Activated B cell treated with CpG ODN at 0.5 μM for 24 hours (primary cell): ENCODE results near the gene SRCIN1. TPM values are rescaled to one million over a fixed set of nuclear protein-coding genes. Genes with fewer than 3 reads are reported as not detected.
"Not testable (repeated sequence)": the region's sequence is repeated elsewhere in the genome, so short reads cannot be mapped to it uniquely, and the experiment has no call there.

Experiments
- ATAC-seq: fragments of 200-7000 bp; cut with Tn5 transposase; one replicate; pipeline ENCODE4 v1.10.0; 2021; ENCODE audit warnings: low read depth, mild to moderate bottlenecking, moderate library complexity
- CTCF ChIA-PET: fragments of 350-600 bp; sonication (Branson Sonifier 250); formaldehyde crosslinking; loops from one replicate; lab custom pipeline; 2021; ENCODE audit warnings: antibody characterized with exemption; lab: Charles Lee
- POLR2A ChIA-PET: fragments of 350-600 bp; sonication (Branson Sonifier 250); formaldehyde crosslinking; loops from one replicate; lab custom pipeline; 2021; ENCODE audit warnings: antibody characterized with exemption; lab: Charles Lee
- DNase-seq: peaks from one replicate; pipeline ENCODE4 v3.0.0; 2022
- H3K27ac Mint-ChIP-seq: one replicate; pipeline ENCODE4 v1.8.0; 2020; ENCODE audit warnings: mixed read lengths
- H3K27me3 Mint-ChIP-seq: one replicate; pipeline ENCODE4 v1.8.0; 2021; ENCODE audit warnings: mixed read lengths
- H3K36me3 Mint-ChIP-seq: one replicate; pipeline ENCODE4 v1.8.0; 2021; ENCODE audit warnings: low read depth, mixed read lengths
- H3K4me1 Mint-ChIP-seq: one replicate; pipeline ENCODE4 v1.8.0; 2021; ENCODE audit warnings: mixed read lengths
- H3K4me3 Mint-ChIP-seq: one replicate; pipeline ENCODE4 v1.8.0; 2020; ENCODE audit warnings: mild to moderate bottlenecking, mixed read lengths
- H3K9me3 Mint-ChIP-seq: one replicate; pipeline ENCODE4 v1.8.0; 2020; ENCODE audit warnings: mixed read lengths
- intact Hi-C: fragments of 100-400 bp; cut with micrococcal nuclease; formaldehyde crosslinking; loops from one replicate; pipeline ENCODE4 v1.15.1; 2024
- total RNA-seq: library from RNA; stranded (reverse); gene quantifications from 2 replicates; pipeline ENCODE4 v1.2.3, GENCODE V29; 2022
- TF ChIP-seq, protein P1 (sequence below): fragments of 200-600 bp; IDR thresholded peaks from one replicate; pipeline ENCODE4 v1.8.0; 2022; ENCODE audit warnings: antibody characterized with exemption, mild to moderate bottlenecking

The SRCIN1 gene
- total RNA-seq, 1 donor from 2014 or later: 0.35 TPM

DNA sequence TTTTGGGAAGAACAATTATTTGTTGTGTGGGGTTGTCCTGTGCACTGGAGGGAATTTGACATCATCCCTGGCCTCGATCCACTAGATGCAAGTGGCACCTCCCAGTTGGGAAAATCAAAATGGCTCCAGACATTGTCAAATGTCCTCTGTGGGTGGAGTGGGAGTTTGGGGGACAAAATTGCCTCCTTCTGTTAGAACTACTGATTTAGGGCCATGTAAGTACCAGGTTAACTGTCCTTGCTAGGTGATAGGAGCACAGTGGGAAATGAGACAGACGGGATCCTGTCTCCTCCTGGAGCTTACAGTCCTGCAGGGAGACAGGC, 120.6 kb downstream of the SRCIN1 start:
- no peak for DNase-seq
- no peak for ATAC-seq
- Mint-ChIP-seq H3K27me3 (peaks cover 1% of the 10 kb centered on the region), H3K9me3 (no peaks in the 10 kb centered on the region), H3K4me3 (peak overlapping the region; percentile 73), H3K27ac (peak overlapping the region; percentile 74), H3K36me3 (no peaks in the 10 kb centered on the region), H3K4me1 (peaks cover 15% of the 10 kb centered on the region)
- POLR2A ChIA-PET: interaction anchor here (0.7 to 1.2 kb wide), 2 partner anchors 74 to 178 kb away, joined by 3 read pairs; no protein-coding TSS in a partner anchor
- intact Hi-C loops: loop anchor here (1.0 kb wide), 3 partner anchors 41 to 136 kb away; no protein-coding TSS in a partner anchor
- TF ChIP-seq, protein P1, sequence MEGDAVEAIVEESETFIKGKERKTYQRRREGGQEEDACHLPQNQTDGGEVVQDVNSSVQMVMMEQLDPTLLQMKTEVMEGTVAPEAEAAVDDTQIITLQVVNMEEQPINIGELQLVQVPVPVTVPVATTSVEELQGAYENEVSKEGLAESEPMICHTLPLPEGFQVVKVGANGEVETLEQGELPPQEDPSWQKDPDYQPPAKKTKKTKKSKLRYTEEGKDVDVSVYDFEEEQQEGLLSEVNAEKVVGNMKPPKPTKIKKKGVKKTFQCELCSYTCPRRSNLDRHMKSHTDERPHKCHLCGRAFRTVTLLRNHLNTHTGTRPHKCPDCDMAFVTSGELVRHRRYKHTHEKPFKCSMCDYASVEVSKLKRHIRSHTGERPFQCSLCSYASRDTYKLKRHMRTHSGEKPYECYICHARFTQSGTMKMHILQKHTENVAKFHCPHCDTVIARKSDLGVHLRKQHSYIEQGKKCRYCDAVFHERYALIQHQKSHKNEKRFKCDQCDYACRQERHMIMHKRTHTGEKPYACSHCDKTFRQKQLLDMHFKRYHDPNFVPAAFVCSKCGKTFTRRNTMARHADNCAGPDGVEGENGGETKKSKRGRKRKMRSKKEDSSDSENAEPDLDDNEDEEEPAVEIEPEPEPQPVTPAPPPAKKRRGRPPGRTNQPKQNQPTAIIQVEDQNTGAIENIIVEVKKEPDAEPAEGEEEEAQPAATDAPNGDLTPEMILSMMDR: no peak
- CTCF ChIA-PET: interaction anchor here (2.5 kb wide), 1 partner anchor 61 kb away, joined by 7 read pairs; no protein-coding TSS in a partner anchor

DNA sequence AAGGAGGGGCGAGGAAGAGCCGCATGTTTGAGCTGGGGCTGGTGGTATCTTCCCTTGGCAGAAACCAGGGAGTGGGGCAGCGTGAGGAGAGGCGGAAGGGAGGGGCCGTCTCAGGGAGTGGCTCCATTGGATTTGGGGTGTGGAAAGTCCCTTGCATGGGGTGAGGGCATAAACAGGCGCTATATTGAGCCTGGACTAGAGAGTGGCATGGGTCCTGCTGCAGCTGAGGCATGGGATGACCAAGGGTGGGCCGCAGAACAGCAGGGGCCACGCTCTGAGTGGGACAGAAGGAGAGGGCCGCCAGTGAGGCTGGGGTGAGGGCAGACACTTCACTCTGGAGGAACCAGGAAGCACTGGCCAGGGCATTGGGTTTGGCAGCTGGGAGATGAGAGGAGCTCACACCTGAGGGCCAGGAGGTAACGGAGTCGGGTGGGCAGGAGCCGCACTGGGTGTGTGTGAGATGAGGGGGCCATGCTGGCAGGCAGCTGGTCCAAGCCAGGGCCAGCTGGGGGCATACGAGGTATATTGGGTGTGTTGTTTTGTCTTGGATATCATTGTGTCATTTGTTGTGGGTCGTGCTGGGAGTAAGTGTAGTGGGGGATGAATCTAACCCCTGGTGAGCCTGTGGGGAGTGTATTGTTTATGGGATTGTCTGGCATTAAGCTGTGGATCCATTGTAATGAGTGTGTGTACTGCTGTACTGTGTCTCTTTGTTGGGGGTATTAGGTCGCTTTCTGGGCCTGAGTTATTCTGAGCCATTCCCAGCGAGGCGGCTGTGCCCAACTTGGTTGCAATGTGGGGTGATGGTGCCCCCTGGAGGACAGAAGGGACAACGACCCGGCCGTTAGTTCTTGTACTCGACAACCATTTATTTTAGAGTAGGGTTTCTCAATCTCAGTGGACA, 121.3 kb downstream of the SRCIN1 start:
- ATAC-seq (peak; percentile 51), DNase-seq (peak; percentile 31)
- intact Hi-C loops: loop anchor here (1.0 kb wide), 3 partner anchors 40 to 135 kb away; no protein-coding TSS in a partner anchor
- CTCF ChIA-PET: interaction anchor here (2.5 kb wide), 1 partner anchor 61 kb away, joined by 7 read pairs; no protein-coding TSS in a partner anchor
- POLR2A ChIA-PET: interaction anchor here (1.2 kb wide), 1 partner anchor 178 kb away, joined by 3 read pairs; no protein-coding TSS in a partner anchor
- Mint-ChIP-seq H3K4me1 (peaks cover 15% of the 10 kb centered on the region), H3K4me3 (peak overlapping the region; percentile 73), H3K27ac (peak overlapping the region; percentile 74)
- H3K36me3 Mint-ChIP-seq, H3K9me3 Mint-ChIP-seq, H3K27me3 Mint-ChIP-seq: not testable (repeated sequence)

DNA sequence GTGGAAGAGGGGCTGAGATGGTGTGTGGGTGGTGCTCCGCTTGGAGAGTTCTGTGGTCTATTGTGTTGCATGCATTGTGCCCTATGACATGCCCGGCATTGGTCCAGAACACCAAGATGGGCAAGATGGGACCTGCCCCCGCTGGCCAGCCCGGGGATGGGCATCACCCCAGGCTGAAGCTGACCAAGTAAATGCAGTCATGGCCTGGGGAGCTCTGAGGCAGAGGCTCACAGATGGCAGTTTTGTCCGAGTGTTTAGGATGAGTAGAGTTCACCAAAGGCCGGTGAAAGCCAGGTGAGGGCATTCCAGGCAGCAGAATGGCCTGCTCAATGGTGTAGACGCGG, 123.1 kb downstream of the SRCIN1 start:
- H3K4me1 Mint-ChIP-seq: peaks cover 15% of the 10 kb centered on the region
- POLR2A ChIA-PET, H3K27me3 Mint-ChIP-seq, H3K27ac Mint-ChIP-seq, H3K9me3 Mint-ChIP-seq, CTCF ChIA-PET, H3K4me3 Mint-ChIP-seq, H3K36me3 Mint-ChIP-seq, ATAC-seq, DNase-seq, intact Hi-C loops: not testable (repeated sequence)

DNA sequence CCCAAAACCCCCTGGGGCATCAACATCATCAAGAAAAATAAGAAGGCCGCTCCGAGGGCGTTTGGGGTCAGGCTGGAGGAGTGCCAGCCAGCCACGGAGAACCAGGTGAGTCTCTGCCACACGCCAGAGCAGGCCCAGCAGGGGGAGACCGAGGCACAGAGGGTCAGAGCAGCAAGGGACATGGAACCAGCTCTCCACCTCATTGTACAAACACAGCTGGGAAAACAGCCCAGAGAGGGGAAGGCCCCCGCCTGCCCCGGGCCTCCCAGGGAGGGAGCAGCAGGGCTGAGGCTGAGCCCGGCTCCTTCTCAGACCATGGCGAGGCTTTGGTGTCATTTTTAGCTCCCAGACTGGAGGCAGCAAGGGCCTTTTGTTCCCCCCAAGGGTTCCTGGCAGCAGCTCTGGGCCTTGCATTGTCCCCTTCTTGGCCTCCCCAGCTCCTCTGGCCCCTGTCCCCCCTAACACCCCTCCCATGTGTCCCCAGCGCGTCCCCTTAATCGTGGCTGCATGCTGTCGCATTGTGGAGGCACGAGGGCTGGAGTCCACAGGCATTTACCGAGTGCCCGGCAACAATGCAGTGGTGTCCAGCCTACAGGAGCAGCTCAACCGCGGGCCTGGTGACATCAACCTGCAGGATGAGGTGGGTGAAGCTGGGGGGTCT, 123.6 kb downstream of the SRCIN1 start:
- H3K36me3 Mint-ChIP-seq, ATAC-seq, H3K4me3 Mint-ChIP-seq, intact Hi-C loops, DNase-seq, POLR2A ChIA-PET, H3K27ac Mint-ChIP-seq, H3K9me3 Mint-ChIP-seq, H3K27me3 Mint-ChIP-seq: not testable (repeated sequence)
- H3K4me1 Mint-ChIP-seq: peaks cover 15% of the 10 kb centered on the region
- CTCF ChIA-PET: interaction anchor here (0.6 to 1.4 kb wide), 2 partner anchors 41 to 58 kb away, joined by 3 to 5 read pairs; no protein-coding TSS in a partner anchor

Other genes with a start within 250 kb of the SRCIN1 start
- gene ARHGAP23, start 177.5 kb downstream of the SRCIN1 start, total RNA-seq: 0.51 and 1.3 TPM in 2 replicates
- gene EPOP, start 69.0 kb upstream of the SRCIN1 start, total RNA-seq: 2.8 and 3.0 TPM in 2 replicates
- 166 and 192 TPM in 2 replicates for gene MLLT6, start 99.3 kb upstream of the SRCIN1 start, total RNA-seq
- gene CISD3, start 124.4 kb upstream of the SRCIN1 start, total RNA-seq: 11.2 and 12.1 TPM in 2 replicates
- gene PCGF2, start 142.4 kb upstream of the SRCIN1 start, total RNA-seq: not detected in 2 replicates
- 234 and 250 TPM in 2 replicates for gene PSMB3, start 146.8 kb upstream of the SRCIN1 start, total RNA-seq
- gene PIP4K2B, start 193.6 kb upstream of the SRCIN1 start, total RNA-seq: 32.1 and 33.0 TPM in 2 replicates
- gene CWC25, start 219.4 kb upstream of the SRCIN1 start, total RNA-seq: 35.6 and 38.3 TPM in 2 replicates
- gene RPL23, start 247.8 kb upstream of the SRCIN1 start, total RNA-seq: 2,652 and 3,293 TPM in 2 replicates